Activated CD4-positive, alpha-beta T cell treated with anti-CD3 and anti-CD28 coated beads for 36 hours (primary cell): Measurements from ENCODE around the gene WDFY2. TPM values are rescaled to one million over a fixed set of nuclear protein-coding genes. Genes with fewer than 3 reads are reported as not detected.

Experiments
- ATAC-seq: fragments of 200-7000 bp; cut with Tn5 transposase; one replicate; pipeline ENCODE4 v1.10.0; 2021; ENCODE audit warnings: mild to moderate bottlenecking, moderate library complexity
- CTCF ChIA-PET: fragments of 350-600 bp; sonication (Branson Sonifier 250); formaldehyde crosslinking; loops from one replicate; lab custom pipeline; 2021; ENCODE audit warnings: antibody characterized with exemption; lab: Charles Lee
- POLR2A ChIA-PET: fragments of 350-600 bp; sonication (Branson Sonifier 250); formaldehyde crosslinking; loops from one replicate; lab custom pipeline; 2021; ENCODE audit warnings: antibody characterized with exemption, inconsistent platforms; lab: Charles Lee
- DNase-seq: peaks from one replicate; pipeline ENCODE4 v3.0.0-alpha.2; 2020
- H3K27ac Mint-ChIP-seq: one replicate; pipeline ENCODE4 v1.8.0; 2021; ENCODE audit warnings: mixed read lengths
- H3K27me3 Mint-ChIP-seq: one replicate; pipeline ENCODE4 v1.8.0; 2021; ENCODE audit warnings: mixed read lengths
- H3K36me3 Mint-ChIP-seq: one replicate; pipeline ENCODE4 v1.8.0; 2021; ENCODE audit warnings: low read depth, mixed read lengths
- H3K4me1 Mint-ChIP-seq: one replicate; pipeline ENCODE4 v1.8.0; 2021; ENCODE audit warnings: mixed read lengths
- H3K4me3 Mint-ChIP-seq: one replicate; pipeline ENCODE4 v1.8.0; 2021; ENCODE audit warnings: mild to moderate bottlenecking, moderate library complexity, mixed read lengths
- H3K9me3 Mint-ChIP-seq: one replicate; pipeline ENCODE4 v1.8.0; 2021; ENCODE audit warnings: low read depth, mixed read lengths
- intact Hi-C, 2 experiments: fragments of 100-400 bp; cut with DNase I in 1 of 2; cut with micrococcal nuclease in 1 of 2; formaldehyde crosslinking; loops; one replicate each; pipeline versions ENCODE4 v1.14.2 to v1.15.1; 2022 to 2024; cut with DNase I, micrococcal nuclease
- total RNA-seq, 2 experiments: library from RNA; stranded (reverse); gene quantifications; one replicate each; pipeline ENCODE4 v1.2.3, GENCODE V29; 2021

WDFY2 gene
- total RNA-seq, 2 experiments from 2014 or later: 7.4 to 9.5 TPM

DNA sequence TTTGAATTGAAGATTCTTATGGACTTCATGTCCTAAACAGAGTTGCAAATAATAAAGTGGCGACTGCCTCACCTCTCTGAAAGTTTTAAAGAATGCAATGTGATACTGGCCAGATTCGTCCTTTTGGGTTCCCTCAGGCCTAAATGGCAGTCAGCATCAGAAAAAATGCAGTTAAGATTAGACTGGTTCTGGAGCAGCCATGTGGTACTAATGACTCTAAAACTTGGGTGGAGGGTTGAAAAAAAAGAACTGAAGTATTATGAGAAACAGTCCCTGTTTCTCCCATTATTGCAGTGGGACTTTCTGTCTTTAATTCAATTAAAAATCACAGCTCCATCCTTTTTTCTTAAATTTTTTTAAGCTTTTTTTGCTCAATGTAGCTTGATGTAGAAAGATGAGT, 37.3 kb downstream of the WDFY2 start:
- POLR2A ChIA-PET: no interaction called here
- DNase-seq: no peak
- intact Hi-C loops: no loop called here
- H3K27ac Mint-ChIP-seq: no peak overlapping the region
- peaks cover 2% of the 10 kb centered on the region for H3K36me3 Mint-ChIP-seq
- no peak for ATAC-seq
- CTCF ChIA-PET: interaction anchor here (0.5 to 1.3 kb wide), 3 partner anchors 8 to 81 kb away, joined by 3 read pairs; no protein-coding TSS in a partner anchor
- H3K27me3 Mint-ChIP-seq: no peaks in the 10 kb centered on the region
- no peaks in the 10 kb centered on the region for H3K9me3 Mint-ChIP-seq
- H3K4me3 Mint-ChIP-seq: no peak overlapping the region
- H3K4me1 Mint-ChIP-seq: peaks cover 45% of the 10 kb centered on the region

DNA sequence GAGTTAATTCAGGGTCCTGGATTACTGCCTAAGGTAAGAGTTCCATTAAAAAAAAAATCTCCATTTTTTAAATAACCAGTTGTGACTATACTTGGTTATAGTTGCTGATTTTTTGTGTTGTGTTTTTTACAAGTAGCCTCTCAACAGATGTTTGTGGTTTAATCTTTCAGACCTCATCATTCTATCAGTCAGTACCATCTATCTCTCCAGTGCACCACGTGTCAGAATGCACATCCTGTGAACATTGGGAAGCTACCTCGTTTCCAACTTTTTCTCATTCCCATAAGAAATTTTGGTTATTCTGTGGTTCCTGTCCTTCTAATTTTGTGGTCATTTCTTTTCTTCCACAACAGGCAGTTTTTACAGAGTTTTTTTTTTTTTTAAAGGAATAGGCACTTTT, 39.2 kb downstream of the WDFY2 start:
- intact Hi-C loops: no loop called here
- H3K36me3 Mint-ChIP-seq: no peaks in the 10 kb centered on the region
- DNase-seq (no peak), ATAC-seq (no peak)
- no peak overlapping the region for H3K4me3 Mint-ChIP-seq
- no peak overlapping the region for H3K27ac Mint-ChIP-seq
- H3K4me1 Mint-ChIP-seq: peaks cover 43% of the 10 kb centered on the region
- CTCF ChIA-PET: interaction anchor here (0.7 kb wide), 1 partner anchor 58 kb away, joined by 6 read pairs; no protein-coding TSS in a partner anchor
- POLR2A ChIA-PET: no interaction called here
- H3K27me3 Mint-ChIP-seq: no peaks in the 10 kb centered on the region
- no peaks in the 10 kb centered on the region for H3K9me3 Mint-ChIP-seq

DNA sequence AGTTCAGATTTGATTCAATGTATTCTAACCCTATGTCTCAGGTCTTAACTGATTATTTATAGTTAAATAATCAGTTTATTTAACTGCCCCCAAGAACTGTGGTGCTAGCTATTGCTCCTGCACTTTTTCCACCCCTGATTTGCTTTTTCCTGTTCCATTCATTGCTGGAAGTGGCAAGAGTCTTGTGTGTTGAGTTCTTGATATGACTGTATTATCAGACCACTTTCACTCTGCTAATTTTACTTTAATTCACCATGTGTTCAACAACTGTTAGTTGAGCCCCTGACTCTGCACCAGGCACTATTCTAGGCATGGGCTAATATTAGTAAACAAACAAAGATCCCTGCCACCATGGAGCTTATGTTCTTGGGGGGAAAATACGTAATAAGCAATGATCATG, 39.9 kb downstream of the WDFY2 start:
- ChIA-PET POLR2A (no interaction called here), CTCF (interaction anchor here (0.8 kb wide), 1 partner anchor 16 kb away, joined by 3 read pairs; no protein-coding TSS in a partner anchor)
- H3K27ac Mint-ChIP-seq: no peak overlapping the region
- peaks cover 41% of the 10 kb centered on the region for H3K4me1 Mint-ChIP-seq
- no peaks in the 10 kb centered on the region for H3K27me3 Mint-ChIP-seq
- DNase-seq (no peak), ATAC-seq (no peak)
- H3K36me3 Mint-ChIP-seq: no peaks in the 10 kb centered on the region
- intact Hi-C loops: loop anchor here in 1 of 2 experiments (2.0 kb wide), 1 partner anchor 57 kb away; no protein-coding TSS in a partner anchor
- no peak overlapping the region for H3K4me3 Mint-ChIP-seq
- no peaks in the 10 kb centered on the region for H3K9me3 Mint-ChIP-seq

DNA sequence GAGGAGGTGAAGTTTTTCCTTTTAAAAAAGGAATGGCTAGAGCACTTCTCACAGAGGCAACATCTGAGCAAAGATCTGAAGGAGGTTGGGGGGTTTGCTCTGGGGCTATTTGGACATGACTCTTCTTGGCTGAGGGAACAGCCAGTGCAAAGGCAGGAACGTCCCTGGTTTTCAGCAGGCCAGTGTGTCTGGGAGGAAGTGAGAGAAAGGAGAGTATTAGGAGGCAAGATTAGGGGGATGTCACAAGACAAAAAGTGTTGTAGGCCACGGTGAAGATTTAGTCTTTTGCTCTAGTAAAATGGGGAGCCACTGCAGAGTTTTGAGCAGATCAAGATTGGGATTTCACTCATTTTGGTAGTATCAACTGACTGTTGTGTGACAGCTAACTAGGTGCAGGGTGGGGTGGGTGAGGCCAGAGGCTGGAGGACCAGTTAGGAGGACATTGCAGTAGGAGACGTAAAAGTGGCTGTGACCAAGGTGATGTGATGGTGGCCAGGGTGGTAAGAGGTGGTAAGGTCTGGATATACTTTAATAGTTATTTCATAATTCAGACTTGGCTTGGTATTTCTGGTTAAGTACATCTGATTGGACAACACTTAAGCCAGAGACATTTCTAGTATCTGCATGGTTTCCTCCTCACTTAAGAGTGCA, 40.6 kb downstream of the WDFY2 start:
- H3K4me3 Mint-ChIP-seq: no peak overlapping the region
- H3K4me1 Mint-ChIP-seq: peaks cover 39% of the 10 kb centered on the region
- ATAC-seq (peak; percentile 26), DNase-seq (no peak)
- intact Hi-C loops: loop anchor here in 1 of 2 experiments (2.0 kb wide), 1 partner anchor 56 kb away; no protein-coding TSS in a partner anchor
- CTCF ChIA-PET: interaction anchor here (0.8 to 1.0 kb wide), 2 partner anchors 15 kb away, joined by 3 read pairs; no protein-coding TSS in a partner anchor
- POLR2A ChIA-PET: no interaction called here
- H3K9me3 Mint-ChIP-seq: no peaks in the 10 kb centered on the region
- H3K36me3 Mint-ChIP-seq: no peaks in the 10 kb centered on the region
- no peaks in the 10 kb centered on the region for H3K27me3 Mint-ChIP-seq
- H3K27ac Mint-ChIP-seq: no peak overlapping the region

DNA sequence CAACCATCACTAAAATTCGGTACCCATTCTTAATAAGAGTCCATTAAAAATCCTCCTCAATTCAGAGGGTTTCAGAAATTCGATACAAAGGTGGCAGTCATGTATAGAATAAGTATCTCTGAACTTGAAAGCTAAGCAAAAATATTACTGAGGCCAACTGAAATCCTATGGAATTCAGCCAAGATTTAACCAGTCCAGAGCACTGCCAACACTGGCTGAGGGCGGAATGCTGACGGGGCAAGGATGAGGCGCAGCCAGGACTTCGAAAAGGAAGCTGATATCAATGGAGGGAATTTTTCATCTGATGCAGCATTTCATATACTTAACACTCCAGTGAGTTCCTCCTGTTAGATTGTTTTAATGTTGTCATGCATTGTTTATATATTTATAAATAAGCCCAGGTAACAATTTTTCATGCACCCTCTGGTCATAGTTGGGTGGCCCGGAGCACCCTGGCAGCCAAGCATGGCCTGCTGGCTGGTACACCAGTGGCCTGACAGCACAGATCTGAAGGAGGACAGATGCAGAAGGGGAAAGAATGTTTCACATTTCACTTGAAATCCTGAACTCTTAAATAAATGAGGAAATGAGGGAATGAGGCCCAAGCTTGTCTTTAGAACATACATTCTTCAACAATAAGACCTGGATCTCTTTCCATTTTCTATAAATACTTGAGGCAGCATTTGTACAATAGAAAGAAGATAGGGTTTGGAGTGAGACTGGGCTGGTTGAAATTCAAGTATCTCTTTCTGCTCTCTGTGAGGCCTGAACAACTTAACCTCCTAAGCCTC, 41.5 kb downstream of the WDFY2 start:
- POLR2A ChIA-PET: no interaction called here
- H3K4me3 Mint-ChIP-seq: no peak overlapping the region
- H3K4me1 Mint-ChIP-seq: peaks cover 37% of the 10 kb centered on the region
- no peak for DNase-seq
- CTCF ChIA-PET: interaction anchor here (1.0 kb wide), 1 partner anchor 14 kb away, joined by 3 read pairs; no protein-coding TSS in a partner anchor
- intact Hi-C loops: loop anchor here in 1 of 2 experiments (2.0 kb wide), 1 partner anchor 55 kb away; no protein-coding TSS in a partner anchor
- no peaks in the 10 kb centered on the region for H3K27me3 Mint-ChIP-seq
- no peaks in the 10 kb centered on the region for H3K36me3 Mint-ChIP-seq
- ATAC-seq: no peak
- H3K27ac Mint-ChIP-seq: no peak overlapping the region
- no peaks in the 10 kb centered on the region for H3K9me3 Mint-ChIP-seq

DNA sequence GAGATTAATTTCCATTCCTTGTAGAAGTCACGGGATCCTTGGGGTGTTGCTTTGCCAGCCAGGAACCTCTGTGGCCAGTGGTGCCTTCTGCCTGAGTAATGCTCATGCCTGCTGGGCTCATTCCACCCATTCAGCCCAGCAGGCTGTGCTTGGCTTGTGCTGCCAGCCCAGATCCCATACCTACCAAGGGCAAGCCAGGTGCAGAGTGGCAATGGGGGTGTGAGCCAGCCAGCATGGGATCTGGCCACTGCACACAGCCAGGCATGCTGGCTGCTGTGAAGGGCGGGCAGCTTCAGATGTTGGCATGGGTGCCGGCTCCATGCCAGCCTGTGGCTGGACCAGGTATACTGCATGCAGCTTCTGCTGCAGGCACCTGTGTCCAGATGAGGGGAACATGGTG, 42.5 kb downstream of the WDFY2 start:
- Mint-ChIP-seq H3K4me1 (peaks cover 42% of the 10 kb centered on the region), H3K27ac (no peak overlapping the region), H3K36me3 (no peaks in the 10 kb centered on the region), H3K4me3 (no peak overlapping the region), H3K27me3 (no peaks in the 10 kb centered on the region), H3K9me3 (no peaks in the 10 kb centered on the region)
- intact Hi-C loops: no loop called here
- POLR2A ChIA-PET: interaction anchor here (1.1 kb wide), 1 partner anchor 18 kb away, joined by 3 read pairs; no protein-coding TSS in a partner anchor
- no peak for DNase-seq
- ATAC-seq: no peak
- CTCF ChIA-PET: interaction anchor here (1.1 kb wide), 1 partner anchor 171 kb away, joined by 3 read pairs; no protein-coding TSS in a partner anchor

DNA sequence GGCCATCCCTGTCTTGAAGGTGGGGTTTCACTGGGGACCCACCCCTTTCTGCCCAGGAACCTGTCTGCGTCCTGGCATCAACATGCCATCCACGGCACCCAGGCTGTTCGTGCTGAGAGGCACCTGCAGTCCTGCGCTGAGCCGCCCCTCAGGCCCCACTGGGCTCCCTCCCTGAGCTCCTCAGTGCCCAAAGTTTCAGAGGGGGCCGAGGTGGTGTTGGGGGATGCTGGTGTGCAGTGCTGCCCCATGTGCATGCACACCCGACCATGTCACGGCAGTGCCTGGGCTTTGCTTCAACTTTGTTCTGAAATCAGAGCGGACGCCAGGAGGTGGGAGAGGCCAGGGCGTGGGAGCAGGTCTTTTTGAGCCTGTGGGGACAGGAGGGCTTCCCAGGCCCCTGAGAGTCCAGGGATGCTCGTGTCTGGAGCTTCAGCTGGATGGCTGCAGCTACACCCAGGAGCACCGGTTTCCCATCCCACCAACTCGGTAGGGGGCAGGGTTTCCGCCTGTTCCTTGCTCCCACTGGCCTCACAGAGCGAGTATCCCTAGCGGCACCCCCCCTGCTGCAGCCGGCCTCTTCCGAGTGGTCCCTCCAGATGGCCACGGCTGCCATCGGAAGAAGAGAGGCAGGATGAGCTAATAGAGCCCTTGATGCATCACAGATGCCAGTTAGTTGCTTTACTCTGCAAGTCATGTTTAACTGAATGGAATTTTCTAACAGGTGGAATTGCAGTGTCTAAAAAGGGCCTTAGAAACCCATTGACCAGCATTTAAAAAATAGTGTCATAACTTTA, 44.0 kb downstream of the WDFY2 start:
- POLR2A ChIA-PET: no interaction called here

DNA sequence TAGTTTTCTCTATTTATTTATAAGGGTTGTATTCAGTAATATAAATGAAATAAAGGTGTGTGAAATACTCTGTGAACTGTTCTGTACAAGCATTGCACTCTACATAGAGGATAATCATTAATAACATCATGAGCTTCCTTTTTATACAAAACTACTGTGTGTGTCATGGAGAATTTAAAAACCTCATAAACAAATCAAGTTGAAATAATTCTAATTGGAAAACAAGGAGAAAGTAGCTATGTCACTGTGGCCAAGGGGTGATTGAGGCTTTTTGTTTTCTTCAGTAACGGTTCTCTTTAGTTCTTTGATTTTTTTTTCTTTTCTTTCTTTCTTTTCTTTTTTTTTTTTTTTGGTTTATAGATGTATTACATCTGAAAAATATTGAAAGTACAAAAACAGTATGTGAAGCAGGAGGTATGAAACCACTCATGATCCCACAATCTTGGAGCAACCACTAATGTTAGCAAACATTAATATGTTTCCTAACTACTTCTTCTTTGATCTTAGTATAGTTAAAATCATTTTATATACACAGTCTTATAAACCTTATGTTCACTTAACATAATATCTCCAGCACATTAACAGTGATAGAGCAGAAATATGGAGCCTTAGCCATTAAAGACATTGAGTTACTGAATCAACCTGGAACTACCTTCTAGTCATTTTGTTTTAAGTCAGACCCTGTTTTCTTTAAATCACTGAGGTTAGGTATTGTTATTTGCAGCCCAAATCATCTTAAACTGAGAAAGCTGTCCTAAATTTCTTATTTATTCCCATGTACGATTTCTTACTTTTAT, 45.4 kb downstream of the WDFY2 start:
- H3K36me3 Mint-ChIP-seq: no peaks in the 10 kb centered on the region
- H3K27ac Mint-ChIP-seq: no peak overlapping the region
- no peak overlapping the region for H3K4me3 Mint-ChIP-seq
- POLR2A ChIA-PET: interaction anchor here (0.7 kb wide), 1 partner anchor 15 kb away, joined by 7 read pairs; no protein-coding TSS in a partner anchor
- no peaks in the 10 kb centered on the region for H3K27me3 Mint-ChIP-seq
- CTCF ChIA-PET: interaction anchor here (0.6 to 0.9 kb wide), 3 partner anchors 15 to 968 kb away, joined by 3 to 4 read pairs (median 3); no protein-coding TSS in a partner anchor
- peak; percentile 58 for ATAC-seq
- no peak for DNase-seq
- H3K9me3 Mint-ChIP-seq: no peaks in the 10 kb centered on the region
- intact Hi-C loops: no loop called here
- H3K4me1 Mint-ChIP-seq: peaks cover 41% of the 10 kb centered on the region

More for the DNA sequence above, 44.0 kb downstream of the WDFY2 start:
- no peak overlapping the region for H3K27ac Mint-ChIP-seq
- no peaks in the 10 kb centered on the region for H3K9me3 Mint-ChIP-seq
- no peaks in the 10 kb centered on the region for H3K27me3 Mint-ChIP-seq
- peaks cover 47% of the 10 kb centered on the region for H3K4me1 Mint-ChIP-seq
- H3K4me3 Mint-ChIP-seq: no peak overlapping the region
- no peak for ATAC-seq
- CTCF ChIA-PET: interaction anchor here (0.9 to 1.1 kb wide), 2 partner anchors 17 to 169 kb away, joined by 3 read pairs; no protein-coding TSS in a partner anchor
- intact Hi-C loops: no loop called here
- H3K36me3 Mint-ChIP-seq: no peaks in the 10 kb centered on the region
- DNase-seq: no peak

DNA sequence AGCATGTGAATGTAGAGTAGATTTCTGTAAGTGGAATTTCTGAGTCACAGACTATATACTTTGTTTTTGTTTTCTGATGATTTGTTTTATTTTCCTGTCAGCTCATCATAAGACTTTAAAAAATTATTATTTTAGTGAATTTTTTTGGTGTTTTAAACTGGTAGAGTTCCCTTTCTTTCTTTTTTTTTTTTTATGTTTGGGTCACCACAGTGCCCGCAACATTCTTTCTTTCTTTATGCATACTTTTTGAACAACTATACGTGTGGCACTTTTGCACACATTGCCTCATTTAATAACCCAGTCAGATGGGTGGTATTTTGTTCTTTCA, 46.0 kb downstream of the WDFY2 start:
- POLR2A ChIA-PET: interaction anchor here (0.7 kb wide), 1 partner anchor 14 kb away, joined by 7 read pairs; no protein-coding TSS in a partner anchor
- H3K4me3 Mint-ChIP-seq: no peak overlapping the region
- no peaks in the 10 kb centered on the region for H3K9me3 Mint-ChIP-seq
- no peak for DNase-seq
- CTCF ChIA-PET: interaction anchor here (0.8 kb wide), 1 partner anchor 223 kb away, joined by 4 read pairs; no protein-coding TSS in a partner anchor
- intact Hi-C loops: no loop called here
- peaks cover 42% of the 10 kb centered on the region for H3K4me1 Mint-ChIP-seq
- no peak overlapping the region for H3K27ac Mint-ChIP-seq
- ATAC-seq: no peak
- H3K27me3 Mint-ChIP-seq: no peaks in the 10 kb centered on the region
- no peaks in the 10 kb centered on the region for H3K36me3 Mint-ChIP-seq

DNA sequence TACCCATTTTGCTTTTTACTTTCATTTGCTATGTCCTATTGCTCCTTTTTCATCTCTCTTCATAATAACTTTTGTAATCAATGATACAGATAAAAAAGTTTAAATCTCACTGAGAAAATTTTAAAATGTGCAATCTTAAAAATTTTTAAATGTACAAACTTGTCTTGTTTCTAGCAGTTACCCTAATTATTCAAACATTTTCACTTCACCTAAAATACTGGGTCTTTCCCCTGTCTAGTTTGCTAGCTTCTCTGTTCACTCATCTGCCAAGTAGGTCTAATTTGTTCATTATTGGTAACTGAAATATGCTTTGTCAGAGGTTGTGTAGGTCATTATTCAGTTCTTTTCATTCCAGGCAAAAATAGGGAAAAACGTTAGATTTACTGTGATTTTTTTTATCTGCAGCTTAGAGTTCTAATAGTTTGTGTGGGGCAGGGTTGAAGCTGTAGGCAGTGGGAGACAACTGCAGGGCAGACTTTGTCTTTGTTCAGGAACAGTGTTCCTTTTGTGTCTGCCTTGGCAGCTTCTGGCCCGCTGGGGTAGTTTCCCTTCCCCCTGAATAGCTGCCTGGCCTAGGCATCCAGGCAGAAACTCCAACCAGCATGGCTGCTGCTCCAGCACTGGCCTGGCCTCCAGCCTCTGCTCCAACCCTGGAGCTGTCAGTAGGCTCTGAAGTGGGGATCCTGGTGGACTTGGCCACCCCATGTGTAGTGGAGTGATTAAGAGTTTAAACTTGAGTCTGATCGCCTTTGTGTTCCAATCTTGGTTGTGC, 48.5 kb downstream of the WDFY2 start:
- intact Hi-C loops: no loop called here
- Mint-ChIP-seq H3K9me3 (no peaks in the 10 kb centered on the region), H3K27ac (no peak overlapping the region), H3K27me3 (no peaks in the 10 kb centered on the region), H3K36me3 (no peaks in the 10 kb centered on the region), H3K4me1 (peaks cover 58% of the 10 kb centered on the region), H3K4me3 (no peak overlapping the region)
- CTCF ChIA-PET: interaction anchor here (1.0 kb wide), 1 partner anchor 41 kb away, joined by 3 read pairs; no protein-coding TSS in a partner anchor
- POLR2A ChIA-PET: interaction anchor here (0.7 kb wide), 1 partner anchor 179 kb away, joined by 4 read pairs; no protein-coding TSS in a partner anchor
- ATAC-seq (no peak), DNase-seq (no peak)
